Measurements from ENCODE around the gene RASSF4.
A peak's percentile ranks its signal among the peaks of the same experiment; 100 is the strongest.

The RASSF4 gene

DNA sequence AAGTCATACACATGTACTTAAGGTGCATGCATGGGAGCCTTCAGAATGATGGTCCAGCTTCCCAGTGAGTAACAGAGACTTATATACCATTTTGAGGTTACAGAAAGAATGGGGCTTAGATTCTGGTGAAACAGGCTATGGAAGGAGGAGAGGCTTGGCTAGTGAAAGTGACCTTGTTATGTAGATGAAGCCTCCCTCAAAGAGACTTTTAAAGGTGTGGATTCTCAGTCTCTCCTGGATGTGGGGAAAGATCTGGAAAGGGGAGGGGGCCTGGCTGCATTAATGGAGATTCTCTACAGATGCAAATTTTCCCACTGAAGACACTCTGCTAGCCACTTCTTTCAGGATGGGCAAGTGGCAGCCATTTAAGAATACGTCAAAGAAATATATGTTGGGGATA lies 5.5 kb downstream of the RASSF4 start:
- DNase-seq, result no peak

- DNase-seq, result no peak
Measured at GRCh38 chr10:44965651-44966097, 6.1 kb downstream of the RASSF4 start.

DNA sequence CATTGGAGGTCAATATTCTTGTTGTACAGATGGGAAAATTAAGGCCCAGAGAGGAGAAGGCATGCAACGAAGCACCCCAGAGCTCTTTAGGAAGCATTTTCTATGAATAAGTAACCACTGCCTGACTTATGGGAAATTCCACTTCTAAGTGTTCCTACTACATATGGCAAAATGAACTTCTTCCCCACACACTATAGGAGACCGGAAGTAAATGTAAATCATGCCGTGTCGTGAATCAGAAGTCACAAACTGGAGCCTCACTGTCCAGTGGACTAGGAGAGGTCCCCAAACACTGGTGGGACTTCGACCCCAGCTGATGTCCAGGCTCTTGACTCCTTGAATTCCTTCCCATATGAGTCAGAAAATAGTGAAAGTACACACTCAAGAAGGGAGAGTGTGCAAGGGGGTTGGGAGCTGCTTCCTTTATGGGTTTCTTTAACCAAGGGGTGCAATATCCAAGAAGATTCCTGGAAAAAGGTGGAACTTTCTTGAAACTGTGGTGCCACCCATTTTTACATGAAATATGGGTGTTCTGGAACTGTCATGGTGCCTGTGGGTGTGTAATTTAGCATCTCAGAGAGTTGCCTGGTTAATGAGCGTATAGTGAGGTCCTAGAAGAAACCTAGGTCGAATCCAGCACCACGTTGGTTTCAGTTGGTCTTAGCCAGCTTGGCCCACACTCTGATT lies 6.7 kb downstream of the RASSF4 start:
- no peak for DNase-seq

GRCh38 chr10:44966816-44967509 lies 7.4 kb downstream of the RASSF4 start:
- DNase-seq, result no peak

GRCh38 chr10:44967616-44968015 lies 8.0 kb downstream of the RASSF4 start:
- no peak for DNase-seq

GRCh38 chr10:44968091-44968490 lies 8.5 kb downstream of the RASSF4 start:
- DNase-seq, result no peak

DNA sequence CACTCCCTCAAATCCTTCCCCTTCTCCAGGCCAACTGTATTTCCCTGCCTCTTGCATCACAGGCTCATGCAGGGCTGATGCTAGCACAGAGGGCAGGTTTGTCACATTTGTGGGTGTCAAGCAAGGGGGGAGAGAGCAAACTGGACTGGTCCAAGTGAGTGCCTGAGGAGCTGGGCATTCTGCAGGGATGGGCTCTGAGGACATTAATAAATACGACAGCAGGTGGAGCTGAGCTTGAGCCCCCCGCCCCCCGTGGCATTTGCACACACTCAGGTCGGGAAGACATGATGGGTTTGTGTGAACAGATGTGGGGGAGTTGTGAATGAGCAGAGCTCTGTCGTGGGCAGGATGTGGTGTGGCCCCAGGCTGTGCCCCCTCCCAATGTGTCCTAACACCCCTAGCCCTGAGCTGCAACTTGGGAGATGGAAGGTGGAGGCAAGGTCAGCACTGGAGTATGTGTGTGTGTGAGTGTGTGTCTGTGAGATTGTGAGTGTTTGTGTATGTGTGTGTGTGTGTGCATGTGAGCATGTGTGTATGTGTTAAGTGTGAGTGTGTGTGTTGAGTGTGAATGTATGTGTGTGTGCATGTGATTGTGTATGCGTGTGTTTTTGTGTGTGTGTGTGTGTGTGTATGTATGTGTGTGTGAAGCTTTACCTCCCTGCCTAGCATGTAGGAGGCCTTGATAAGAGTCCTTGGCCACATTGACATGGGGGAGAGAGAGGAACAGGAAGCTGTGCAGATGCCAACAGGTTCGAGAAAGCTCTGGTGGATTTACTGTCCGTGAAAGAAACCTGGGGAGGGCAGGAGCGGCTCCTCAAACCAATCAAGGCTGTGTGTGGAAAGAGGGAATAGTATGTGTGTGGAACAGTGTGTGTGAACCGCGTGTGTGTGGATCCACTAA lies 9.1 kb downstream of the RASSF4 start:
- no peak for DNase-seq

DNA sequence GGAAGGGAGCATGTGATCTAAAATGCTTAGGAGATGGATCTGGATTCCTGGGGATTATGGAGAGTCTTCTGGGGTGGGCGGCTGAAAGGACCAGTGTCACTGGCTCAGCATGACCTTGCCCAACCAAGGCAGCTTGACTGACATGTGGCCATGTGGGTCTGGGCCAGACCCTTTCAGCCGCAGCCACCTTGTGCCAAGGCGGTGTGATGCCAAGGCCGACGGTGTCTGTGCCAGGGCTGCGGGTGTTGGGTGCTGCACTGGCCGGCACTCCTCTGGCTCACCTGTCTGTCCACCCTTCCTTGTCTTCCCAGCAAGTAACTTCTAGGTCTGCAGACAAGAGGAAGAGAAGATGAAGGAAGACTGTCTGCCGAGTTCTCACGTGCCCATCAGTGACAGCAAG lies 10.3 kb downstream of the RASSF4 start:
- DNase-seq, result no peak

DNA sequence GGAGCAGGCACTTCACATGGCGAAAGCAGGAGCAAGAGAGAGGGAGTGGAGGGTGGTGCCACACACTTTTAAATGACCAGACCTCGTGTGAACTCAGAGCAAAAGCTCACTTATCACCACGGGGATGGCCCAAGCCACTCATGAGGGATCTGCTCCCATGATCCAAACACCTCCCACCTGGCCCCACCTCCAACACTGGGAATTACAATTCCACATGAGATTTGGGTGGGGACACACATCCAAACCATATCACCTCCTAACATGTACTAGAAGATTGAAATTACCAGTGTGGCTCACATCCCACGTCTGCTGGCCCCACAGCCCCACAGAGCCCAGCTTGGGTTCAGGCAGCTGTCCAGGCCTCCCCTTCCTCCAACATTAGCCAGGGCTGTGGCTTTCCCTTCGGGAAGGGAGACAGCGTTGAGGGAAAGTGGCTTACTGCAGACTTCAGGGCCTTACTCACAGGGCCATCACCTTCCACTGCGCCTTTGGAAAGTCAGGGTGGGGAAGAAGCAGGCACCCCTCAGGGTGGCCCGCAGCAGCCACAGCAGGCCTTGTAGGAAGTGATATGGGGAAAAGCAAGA lies 11.3 kb downstream of the RASSF4 start:
- no peak for DNase-seq

- DNase-seq, result no peak
Measured at GRCh38 chr10:44971434-44971833, 11.8 kb downstream of the RASSF4 start.

DNA sequence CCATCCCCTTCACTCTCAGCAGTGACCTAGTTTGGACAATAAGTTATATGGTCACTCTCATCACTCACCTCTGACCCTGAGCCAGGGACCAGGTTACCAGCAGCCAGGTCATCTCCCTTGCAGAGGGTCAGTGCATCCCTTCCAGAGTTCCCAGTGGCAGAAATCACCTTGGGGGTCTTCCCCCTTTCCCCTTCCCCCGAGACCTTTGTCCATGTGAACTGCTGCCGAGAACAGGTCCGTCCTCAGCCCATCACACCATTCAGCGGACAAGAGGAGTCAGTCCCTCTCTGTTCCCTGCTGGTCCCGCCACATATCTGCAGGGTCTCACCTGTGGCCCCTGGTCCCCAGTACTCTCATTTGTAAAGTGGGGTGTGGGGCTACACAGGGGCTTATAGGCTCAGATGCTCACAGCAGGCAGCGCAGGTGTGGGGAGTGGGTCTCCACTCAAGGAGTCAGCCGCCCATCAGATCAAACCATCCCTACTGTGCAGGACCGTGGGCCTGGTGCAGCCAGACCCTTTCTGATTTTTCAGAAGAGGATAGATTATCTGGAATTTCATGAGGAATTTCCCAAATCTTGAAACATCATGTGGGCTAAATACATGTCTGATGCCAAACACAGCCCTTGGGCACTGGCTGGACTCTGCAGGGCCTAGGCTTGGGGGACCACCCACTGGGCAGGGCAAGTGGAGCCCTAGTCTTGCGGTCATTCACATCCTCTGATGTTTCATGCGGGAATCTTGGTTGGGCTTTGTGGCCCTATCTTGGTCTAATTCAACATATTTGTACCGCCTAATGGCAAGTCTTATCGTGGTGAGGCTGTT lies 12.5 kb downstream of the RASSF4 start:
- no peak for DNase-seq

DNA sequence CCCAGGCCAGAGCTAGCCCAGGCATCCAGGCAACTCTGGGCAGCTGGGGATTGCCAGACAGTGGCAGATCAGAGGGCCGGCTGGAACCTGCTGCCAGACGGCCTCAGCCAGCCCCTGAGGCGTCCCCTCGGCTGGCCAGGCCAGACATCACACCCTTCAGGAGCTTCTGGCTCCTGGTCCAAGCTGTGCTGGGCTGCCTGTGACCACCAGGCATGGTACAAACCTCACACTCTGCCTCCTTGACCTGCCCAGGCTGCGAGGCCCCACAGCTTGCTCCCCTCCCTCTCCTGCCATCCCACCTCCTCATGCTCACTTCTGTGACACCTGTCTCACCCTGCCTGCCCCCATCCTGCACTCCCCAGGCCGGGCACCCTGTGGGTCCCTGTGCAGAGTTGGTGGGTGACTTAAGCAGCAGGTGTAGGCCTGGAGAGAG lies 13.3 kb downstream of the RASSF4 start:
- no peak for DNase-seq

DNA sequence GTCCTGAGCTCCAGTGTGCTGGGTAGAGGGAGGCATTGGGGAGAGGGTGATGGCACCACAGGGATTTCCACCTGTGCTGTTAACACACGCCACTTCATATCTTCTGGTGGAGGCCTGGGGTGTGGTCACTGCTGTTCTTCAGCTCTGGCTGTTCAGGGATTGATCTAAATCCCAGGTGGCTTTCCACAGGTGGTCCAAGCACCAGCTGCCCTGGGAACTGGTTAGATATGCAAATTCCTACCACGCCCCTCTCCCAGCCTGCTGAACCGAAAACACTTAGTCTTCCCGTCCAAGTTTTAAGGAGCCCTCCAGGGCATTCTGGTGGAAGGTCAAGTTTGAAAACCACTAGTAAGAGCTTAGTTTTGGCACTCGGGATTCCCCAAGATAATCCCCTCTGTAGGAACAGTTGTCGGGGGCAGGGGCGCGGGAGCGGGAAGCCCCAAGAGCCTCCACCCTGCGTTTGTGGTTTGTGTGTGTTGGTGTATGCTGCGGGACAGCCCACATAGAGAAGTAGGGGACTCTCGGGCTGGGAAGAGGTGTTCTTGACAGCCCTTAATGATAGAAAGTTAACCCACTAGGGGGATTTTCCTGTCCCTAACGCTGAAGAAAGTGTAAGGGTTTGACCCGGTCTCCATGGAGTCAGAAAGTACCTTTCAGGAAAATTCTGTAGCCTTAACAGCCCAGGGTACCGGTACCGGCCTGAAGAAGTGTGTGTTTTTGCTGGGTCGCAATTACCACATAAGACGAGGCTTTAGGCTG lies 13.9 kb downstream of the RASSF4 start:
- DNase-seq, result peak; percentile 10

GRCh38 chr10:44974082-44974627 lies 14.6 kb downstream of the RASSF4 start:
- no peak for DNase-seq

- DNase-seq, result no peak
Measured at GRCh38 chr10:44974628-44975430, 15.2 kb downstream of the RASSF4 start.

DNA sequence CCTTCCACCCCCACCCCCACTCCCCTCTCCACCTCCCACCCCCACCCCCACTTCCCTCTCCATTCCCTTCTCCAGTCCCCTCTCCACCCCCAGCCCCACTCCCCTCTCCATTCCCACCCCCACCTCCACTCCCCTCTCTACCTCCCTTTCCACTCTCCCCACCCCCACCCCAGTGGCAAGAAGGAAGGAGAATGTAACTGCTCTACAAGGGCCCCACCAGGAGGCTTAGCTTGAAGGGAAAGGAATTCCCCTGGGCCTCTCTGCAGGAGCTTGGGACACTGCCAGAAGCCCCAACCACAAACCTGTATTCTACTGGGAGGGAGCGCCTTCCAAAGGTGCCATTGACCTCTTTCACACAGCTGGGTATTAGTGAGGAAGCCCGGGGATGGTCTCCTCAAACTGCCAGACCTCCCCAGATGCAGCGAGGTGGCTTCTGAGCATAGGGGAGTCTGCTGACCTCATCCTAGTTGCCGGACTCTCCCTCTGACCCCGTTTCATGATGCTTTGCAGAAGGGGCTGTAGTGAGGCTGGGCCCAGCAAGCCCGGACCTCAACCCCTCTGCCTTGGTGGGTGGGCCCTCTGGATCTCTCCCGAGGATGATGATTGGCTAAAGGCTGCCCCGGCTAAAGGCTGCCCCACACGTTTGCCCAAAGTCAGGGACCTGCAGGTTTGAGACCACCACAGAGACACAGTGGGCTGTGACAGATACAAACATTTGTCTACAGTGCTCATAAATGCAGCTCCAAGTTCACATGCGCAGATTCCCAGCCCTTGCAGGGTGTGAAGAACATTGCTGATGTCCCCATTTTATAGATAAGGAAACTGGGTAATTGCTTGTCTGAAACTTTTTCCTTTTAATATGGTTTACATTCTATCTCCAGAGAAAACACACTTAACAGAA lies 16.1 kb downstream of the RASSF4 start:
- DNase-seq, result no peak

- no peak for DNase-seq
Measured at GRCh38 chr10:44976352-44977198, 17.0 kb downstream of the RASSF4 start.
